ENCODE results near the gene ZBTB3. TPM values are rescaled to one million over a fixed set of nuclear protein-coding genes. Genes with fewer than 3 reads are reported as not detected.
"Not testable (repeated sequence)": the region's sequence is repeated elsewhere in the genome, so short reads cannot be mapped to it uniquely, and the experiment has no call there.

ZBTB3 gene
- total RNA-seq, 1 donor: 17.5 TPM

GRCh38 chr11:62757846-62758788, 4.2 kb upstream of the ZBTB3 start:
- no peak for DNase-seq (ENCODE audit: low read depth in 2 of 3, low spot score in 2 of 3)

GRCh38 chr11:62755086-62755615, 1.2 kb upstream of the ZBTB3 start:
- DNase-seq (ENCODE audit: low read depth in 2 of 3, low spot score in 2 of 3): no peak

- no peak for DNase-seq (ENCODE audit: low read depth in 2 of 3, low spot score in 2 of 3)
Observed at GRCh38 chr11:62752994-62753735, 795 bp downstream of the ZBTB3 start.

GRCh38 chr11:62752177-62752785, 1.7 kb downstream of the ZBTB3 start:
- no peak for DNase-seq (ENCODE audit: low read depth in 2 of 3, low spot score in 2 of 3)

- DNase-seq (ENCODE audit: low read depth in 2 of 3, low spot score in 2 of 3): not testable (repeated sequence)
Observed at GRCh38 chr11:62749931-62750330, 4.0 kb downstream of the ZBTB3 start.

- DNase-seq (ENCODE audit: low read depth in 2 of 3, low spot score in 2 of 3): no peak
Observed at GRCh38 chr11:62747475-62748160, 6.3 kb downstream of the ZBTB3 start.

GRCh38 chr11:62737196-62737595, 16.8 kb downstream of the ZBTB3 start:
- no peak for DNase-seq (ENCODE audit: low read depth in 2 of 3, low spot score in 2 of 3)

- DNase-seq (ENCODE audit: low read depth in 2 of 3, low spot score in 2 of 3): peak in 2 of 3 donors; percentile 40 to 65
Observed at GRCh38 chr11:62732830-62733229, 21.1 kb downstream of the ZBTB3 start.

- DNase-seq (ENCODE audit: low read depth in 2 of 3, low spot score in 2 of 3): not testable (repeated sequence)
Observed at GRCh38 chr11:62730076-62730475, 23.9 kb downstream of the ZBTB3 start.

- DNase-seq (ENCODE audit: low read depth in 2 of 3, low spot score in 2 of 3): peak; percentile 67 to 93 (median 88)
Observed at GRCh38 chr11:62728171-62728988, 25.6 kb downstream of the ZBTB3 start, which contains the start of gene TTC9C. Gene TTC9C, plus strand, starts transcription at chr11:62728486. Its CDS starts 363 bp downstream, at chr11:62728849.

- DNase-seq (ENCODE audit: low read depth in 2 of 3, low spot score in 2 of 3): peak in 2 of 3 donors; percentile 97 to 99
Observed at GRCh38 chr11:62727872-62728170, 26.1 kb downstream of the ZBTB3 start.

GRCh38 chr11:62727165-62727871, 26.6 kb downstream of the ZBTB3 start, which contains the start of gene HNRNPUL2:
Gene HNRNPUL2, minus strand, starts transcription at chr11:62727457. Its CDS starts 301 bp downstream, at chr11:62727156.
- peak; percentile 94 to 100 (median 99) for DNase-seq (ENCODE audit: low read depth in 2 of 3, low spot score in 2 of 3)

GRCh38 chr11:62726915-62727164, 27.1 kb downstream of the ZBTB3 start:
- DNase-seq (ENCODE audit: low read depth in 2 of 3, low spot score in 2 of 3): no peak

GRCh38 chr11:62726156-62726914, 27.6 kb downstream of the ZBTB3 start:
- no peak for DNase-seq (ENCODE audit: low read depth in 2 of 3, low spot score in 2 of 3)

GRCh38 chr11:62725646-62726045, 28.3 kb downstream of the ZBTB3 start:
- DNase-seq (ENCODE audit: low read depth in 2 of 3, low spot score in 2 of 3): no peak

- DNase-seq (ENCODE audit: low read depth in 2 of 3, low spot score in 2 of 3): no peak
Observed at GRCh38 chr11:62724171-62724570, 29.8 kb downstream of the ZBTB3 start.

GRCh38 chr11:62721994-62722393, 32.0 kb downstream of the ZBTB3 start:
- DNase-seq (ENCODE audit: low read depth in 2 of 3, low spot score in 2 of 3): peak in 2 of 3 donors; percentile 44 to 52

GRCh38 chr11:62719302-62719978, 34.5 kb downstream of the ZBTB3 start:
- no peak for DNase-seq (ENCODE audit: low read depth in 2 of 3, low spot score in 2 of 3)
